ENCODE results near the gene WDR93.
"Not testable (repeated sequence)": the region's sequence is repeated elsewhere in the genome, so short reads cannot be mapped to it uniquely, and the experiment has no call there.

Gene WDR93

DNA sequence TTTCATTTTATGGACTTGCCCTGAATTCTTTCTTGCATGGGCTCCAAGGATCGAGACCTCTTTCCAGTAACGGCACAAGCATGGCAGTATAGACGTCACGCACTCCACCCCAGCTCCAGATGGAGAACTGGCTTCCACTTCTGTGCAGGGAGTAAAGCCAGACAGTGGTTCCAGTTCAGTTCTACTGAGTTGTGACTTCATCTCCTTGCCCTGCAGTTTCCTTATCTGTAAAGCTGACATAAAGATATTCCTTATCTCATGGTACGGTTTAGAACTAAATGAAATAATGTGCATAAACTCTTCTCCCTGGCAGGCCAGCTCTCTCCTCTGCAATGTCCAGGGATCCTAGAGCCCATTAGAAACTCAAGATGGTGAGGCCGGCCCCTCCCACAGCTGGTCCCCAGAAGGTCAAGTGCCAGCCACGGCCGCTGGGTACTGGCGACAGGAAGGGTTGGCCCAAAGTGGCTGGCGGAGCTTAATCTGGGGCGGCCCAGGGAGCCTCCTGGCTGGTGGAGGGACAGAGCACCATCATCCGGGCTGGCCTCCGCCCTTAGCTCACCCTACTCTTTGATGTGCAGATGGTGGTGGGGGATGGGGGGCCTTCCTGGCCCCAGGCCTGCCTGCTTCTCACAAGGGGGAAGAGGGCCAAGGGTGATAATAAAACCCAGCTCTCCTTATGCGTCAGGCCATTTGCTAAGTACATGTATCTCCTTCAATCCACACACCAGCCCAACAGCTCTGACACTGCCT lies 92.7 kb downstream of the WDR93 start:
- Histone ChIP-seq H3K4me3 (ENCODE audit: low read length) (no peak overlapping the region), H3K9ac (ENCODE audit: low read length) (no peak overlapping the region), H3K36me3 (ENCODE audit: control insufficient read depth, insufficient read depth, low read length) (no peaks in the 10 kb centered on the region), H3K4me1 (ENCODE audit: control insufficient read depth, insufficient read depth, low read length) (no peaks in the 10 kb centered on the region), H3K27me3 (ENCODE audit: control insufficient read depth, insufficient read depth, low read length) (no peaks in the 10 kb centered on the region), H3K27ac (ENCODE audit: low read depth, low read length) (no peak overlapping the region)

DNA sequence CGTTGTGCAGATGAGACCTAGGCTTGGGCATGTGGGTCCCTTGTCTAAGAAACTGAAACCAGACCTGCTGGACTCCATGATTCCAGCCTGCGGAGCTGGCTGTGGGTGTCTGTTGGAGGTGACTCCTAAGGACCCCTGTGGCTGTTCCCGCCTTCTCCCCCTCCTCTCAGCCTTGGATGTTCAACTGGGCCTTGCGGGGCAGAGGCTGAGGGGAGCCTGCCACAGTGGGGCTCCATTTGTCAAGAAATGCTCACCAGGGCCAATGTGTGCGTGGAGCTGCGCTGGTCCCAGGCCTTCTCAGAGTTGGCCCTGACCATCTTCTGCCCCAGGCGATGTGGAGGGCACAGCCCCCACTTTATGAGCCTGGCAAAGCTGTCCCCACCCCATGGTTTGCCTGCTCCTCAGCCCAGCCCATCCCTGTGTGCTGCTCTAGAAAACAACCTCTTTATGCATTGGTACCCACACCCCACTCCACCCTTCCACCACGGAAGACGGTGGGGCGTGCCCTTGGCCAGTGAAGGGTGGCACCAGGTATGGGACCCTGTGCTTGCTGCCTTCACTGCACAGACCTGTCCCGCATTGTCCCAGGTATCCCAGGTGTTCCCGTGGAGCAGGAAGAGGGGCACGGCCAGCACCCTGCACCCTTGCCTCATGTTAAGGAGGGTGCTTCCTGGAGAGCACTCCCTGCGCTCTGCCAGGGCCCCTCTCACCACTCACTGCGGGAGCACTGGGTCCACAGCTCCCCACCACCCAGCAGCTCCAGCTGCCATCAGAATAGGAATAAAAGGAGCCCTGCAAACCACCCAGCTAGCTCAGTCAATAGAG lies 93.5 kb downstream of the WDR93 start:
- Histone ChIP-seq H3K36me3 (ENCODE audit: control insufficient read depth, insufficient read depth, low read length) (no peaks in the 10 kb centered on the region), H3K4me3 (ENCODE audit: low read length) (no peak overlapping the region), H3K27ac (ENCODE audit: low read depth, low read length) (no peak overlapping the region), H3K9ac (ENCODE audit: low read length) (no peak overlapping the region), H3K4me1 (ENCODE audit: control insufficient read depth, insufficient read depth, low read length) (no peaks in the 10 kb centered on the region), H3K27me3 (ENCODE audit: control insufficient read depth, insufficient read depth, low read length) (no peaks in the 10 kb centered on the region)

DNA sequence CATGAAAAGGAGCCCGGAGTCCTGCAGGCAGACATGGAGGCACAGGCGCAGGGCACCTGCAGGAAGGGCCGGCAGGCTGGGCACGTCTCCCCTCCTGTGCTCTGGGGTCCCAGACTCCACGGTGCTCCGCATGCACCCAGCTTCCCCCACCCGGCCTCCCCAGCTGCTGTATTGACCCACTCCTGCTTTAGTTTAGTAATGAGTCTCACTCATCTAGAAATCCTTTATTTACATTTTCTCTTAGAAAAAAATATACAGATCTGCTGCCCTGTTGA lies 94.0 kb downstream of the WDR93 start:
- Histone ChIP-seq H3K36me3 (ENCODE audit: control insufficient read depth, insufficient read depth, low read length) (no peaks in the 10 kb centered on the region), H3K4me3 (ENCODE audit: low read length) (no peak overlapping the region), H3K4me1 (ENCODE audit: control insufficient read depth, insufficient read depth, low read length) (no peaks in the 10 kb centered on the region), H3K27ac (ENCODE audit: low read depth, low read length) (no peak overlapping the region), H3K9ac (ENCODE audit: low read length) (no peak overlapping the region), H3K27me3 (ENCODE audit: control insufficient read depth, insufficient read depth, low read length) (no peaks in the 10 kb centered on the region)

DNA sequence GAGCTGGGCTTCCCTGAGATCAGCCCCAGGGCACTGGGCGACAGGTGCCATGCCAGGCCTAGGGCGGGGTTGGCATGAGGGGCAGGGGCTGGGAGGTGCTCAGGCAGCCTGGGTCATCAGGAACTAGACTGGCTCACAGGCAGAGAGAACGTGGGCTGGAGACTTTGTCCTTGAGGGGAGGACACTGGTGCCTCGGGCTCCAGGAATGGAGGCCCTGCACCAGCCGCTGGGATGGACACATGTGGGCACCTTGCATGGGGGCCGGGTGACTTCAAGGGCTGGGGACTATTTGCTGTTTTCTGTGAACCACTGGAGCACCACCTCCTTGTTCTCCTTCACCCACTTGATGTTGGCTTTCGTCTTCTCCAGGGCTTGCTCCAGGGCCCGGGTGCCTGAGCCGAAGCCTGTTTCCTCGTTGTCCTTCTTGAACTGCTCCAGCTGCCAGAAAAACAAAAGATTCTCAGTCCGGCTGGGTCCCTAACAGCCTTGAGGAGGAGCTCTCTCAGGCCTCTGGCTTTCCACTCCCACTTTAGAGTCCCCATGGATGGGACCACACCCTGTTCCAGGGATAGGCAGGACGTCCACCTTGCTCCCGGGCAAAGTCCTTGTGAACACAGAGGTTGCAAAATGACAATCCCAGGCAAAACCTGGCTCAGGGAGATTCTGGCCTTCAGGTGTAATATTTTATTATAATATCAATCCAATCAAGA lies 94.6 kb downstream of the WDR93 start:
- no peak overlapping the region for H3K4me3 ChIP-seq (ENCODE audit: low read length)
- H3K4me1 ChIP-seq (ENCODE audit: control insufficient read depth, insufficient read depth, low read length): no peaks in the 10 kb centered on the region
- no peaks in the 10 kb centered on the region for H3K27me3 ChIP-seq (ENCODE audit: control insufficient read depth, insufficient read depth, low read length)
- no peak overlapping the region for H3K9ac ChIP-seq (ENCODE audit: low read length)
- no peak overlapping the region for H3K27ac ChIP-seq (ENCODE audit: low read depth, low read length)
- H3K36me3 ChIP-seq (ENCODE audit: control insufficient read depth, insufficient read depth, low read length): no peaks in the 10 kb centered on the region

DNA sequence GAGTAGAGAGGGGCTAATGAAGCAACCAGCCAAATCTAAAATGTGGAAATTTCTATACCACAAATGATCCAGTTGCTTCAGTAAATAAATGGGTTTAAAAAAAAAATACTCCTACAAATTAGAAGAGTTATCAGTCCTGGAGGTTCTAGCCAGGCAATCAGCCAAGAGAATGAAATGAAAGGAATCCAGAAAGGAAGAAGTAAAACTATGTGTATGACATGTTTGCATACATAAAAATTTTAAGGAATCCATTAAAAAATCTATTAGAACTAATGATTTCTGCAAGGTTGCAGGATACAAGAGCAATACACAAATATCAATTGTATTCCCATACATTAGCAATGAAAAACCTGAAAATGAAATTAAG lies 95.1 kb downstream of the WDR93 start:
- Histone ChIP-seq H3K36me3 (ENCODE audit: control insufficient read depth, insufficient read depth, low read length) (no peaks in the 10 kb centered on the region), H3K9ac (ENCODE audit: low read length) (no peak overlapping the region), H3K27ac (ENCODE audit: low read depth, low read length) (no peak overlapping the region), H3K27me3 (ENCODE audit: control insufficient read depth, insufficient read depth, low read length) (no peaks in the 10 kb centered on the region), H3K4me1 (ENCODE audit: control insufficient read depth, insufficient read depth, low read length) (no peaks in the 10 kb centered on the region), H3K4me3 (ENCODE audit: low read length) (no peak overlapping the region)

DNA sequence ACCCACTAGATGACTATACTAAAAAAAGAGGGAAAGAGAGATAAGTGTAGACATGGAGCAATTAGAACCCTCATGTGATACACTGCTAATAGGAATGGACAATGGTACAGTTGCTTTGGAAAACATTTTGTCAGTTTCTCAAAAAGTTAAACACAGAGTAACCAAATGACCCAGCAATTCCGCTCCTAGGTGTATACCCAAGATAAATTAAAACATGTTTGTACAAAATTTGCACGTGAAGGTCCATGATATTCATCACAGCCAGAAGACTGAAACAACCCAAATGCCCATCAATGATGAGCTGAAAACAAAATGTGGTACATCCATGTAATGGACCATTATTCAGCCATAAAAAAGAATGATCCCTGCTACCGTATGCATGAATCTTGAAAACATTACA lies 97.3 kb downstream of the WDR93 start:
- H3K27ac ChIP-seq (ENCODE audit: low read depth, low read length): no peak overlapping the region
- H3K9ac ChIP-seq (ENCODE audit: low read length): no peak overlapping the region
- H3K4me3 ChIP-seq (ENCODE audit: low read length): no peak overlapping the region
- H3K4me1 ChIP-seq (ENCODE audit: control insufficient read depth, insufficient read depth, low read length): no peaks in the 10 kb centered on the region
- H3K36me3 ChIP-seq (ENCODE audit: control insufficient read depth, insufficient read depth, low read length): no peaks in the 10 kb centered on the region
- H3K27me3 ChIP-seq (ENCODE audit: control insufficient read depth, insufficient read depth, low read length): no peaks in the 10 kb centered on the region

DNA sequence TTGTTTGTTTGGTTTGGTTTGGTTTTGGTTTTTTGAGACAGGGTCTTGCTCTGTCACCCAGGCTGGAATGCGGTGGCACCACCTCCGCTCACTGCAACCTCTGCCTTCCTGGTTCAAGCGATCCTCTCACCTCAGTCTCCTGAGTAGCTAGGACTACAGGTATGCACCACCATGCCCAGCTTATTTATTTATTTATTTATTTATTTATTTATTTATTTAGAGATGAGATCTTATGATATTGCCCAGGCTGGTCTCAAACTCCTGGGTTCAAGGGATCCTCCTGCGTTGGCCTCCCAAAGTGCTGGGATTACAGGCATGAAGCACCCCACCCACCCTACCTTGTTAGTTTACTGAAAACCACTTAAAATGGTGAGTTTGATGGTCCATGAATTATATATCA lies 98.0 kb downstream of the WDR93 start:
- not testable (repeated sequence) for H3K9ac ChIP-seq (ENCODE audit: low read length); H3K36me3 ChIP-seq (ENCODE audit: control insufficient read depth, insufficient read depth, low read length); H3K4me1 ChIP-seq (ENCODE audit: control insufficient read depth, insufficient read depth, low read length); H3K27me3 ChIP-seq (ENCODE audit: control insufficient read depth, insufficient read depth, low read length); H3K27ac ChIP-seq (ENCODE audit: low read depth, low read length); H3K4me3 ChIP-seq (ENCODE audit: low read length)

DNA sequence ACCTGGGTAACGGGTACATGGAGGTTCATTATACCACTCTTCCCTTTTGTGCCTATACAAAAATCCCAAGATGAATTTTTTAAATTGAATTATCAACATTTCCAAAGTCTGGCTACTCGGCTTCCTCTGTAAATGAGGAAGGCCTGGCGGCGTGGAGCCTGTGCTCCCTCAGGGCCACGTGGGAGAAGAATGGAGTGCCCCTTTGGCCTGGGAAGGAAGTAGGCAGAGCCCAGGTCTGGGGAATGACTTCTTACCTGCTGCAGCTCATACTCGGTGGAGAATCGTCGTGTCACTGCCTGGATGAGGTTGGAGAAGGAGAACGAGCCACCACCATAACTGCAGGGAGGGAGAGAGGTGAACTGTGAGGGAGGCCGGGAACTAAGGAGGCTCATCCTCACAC lies 99.6 kb downstream of the WDR93 start:
- Histone ChIP-seq H3K36me3 (ENCODE audit: control insufficient read depth, insufficient read depth, low read length) (no peaks in the 10 kb centered on the region), H3K27ac (ENCODE audit: low read depth, low read length) (no peak overlapping the region), H3K4me1 (ENCODE audit: control insufficient read depth, insufficient read depth, low read length) (no peaks in the 10 kb centered on the region), H3K9ac (ENCODE audit: low read length) (no peak overlapping the region), H3K4me3 (ENCODE audit: low read length) (no peak overlapping the region), H3K27me3 (ENCODE audit: control insufficient read depth, insufficient read depth, low read length) (no peaks in the 10 kb centered on the region)

DNA sequence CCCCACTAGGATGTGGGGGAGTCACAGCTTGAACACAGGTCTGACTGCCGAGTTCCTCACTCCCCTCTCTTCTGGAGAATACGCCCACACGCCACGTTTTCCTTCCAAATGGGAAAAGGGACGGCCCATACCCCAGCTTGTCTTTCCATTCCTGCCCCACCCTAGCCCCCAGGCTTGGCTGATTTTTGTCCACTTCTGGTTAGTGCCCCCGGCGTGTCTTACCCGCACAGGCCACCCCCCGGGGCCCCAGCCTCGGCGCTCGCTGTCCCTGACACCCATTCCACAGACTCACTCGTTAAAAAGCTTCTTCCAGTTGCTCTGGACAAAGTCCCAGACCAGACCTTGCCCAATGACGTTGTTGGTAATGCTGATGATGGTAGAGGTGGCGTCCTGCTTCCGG lies 100.0 kb downstream of the WDR93 start:
- H3K4me1 ChIP-seq (ENCODE audit: control insufficient read depth, insufficient read depth, low read length): no peaks in the 10 kb centered on the region
- no peak overlapping the region for H3K4me3 ChIP-seq (ENCODE audit: low read length)
- no peaks in the 10 kb centered on the region for H3K27me3 ChIP-seq (ENCODE audit: control insufficient read depth, insufficient read depth, low read length)
- H3K27ac ChIP-seq (ENCODE audit: low read depth, low read length): no peak overlapping the region
- no peaks in the 10 kb centered on the region for H3K36me3 ChIP-seq (ENCODE audit: control insufficient read depth, insufficient read depth, low read length)
- no peak overlapping the region for H3K9ac ChIP-seq (ENCODE audit: low read length)

DNA sequence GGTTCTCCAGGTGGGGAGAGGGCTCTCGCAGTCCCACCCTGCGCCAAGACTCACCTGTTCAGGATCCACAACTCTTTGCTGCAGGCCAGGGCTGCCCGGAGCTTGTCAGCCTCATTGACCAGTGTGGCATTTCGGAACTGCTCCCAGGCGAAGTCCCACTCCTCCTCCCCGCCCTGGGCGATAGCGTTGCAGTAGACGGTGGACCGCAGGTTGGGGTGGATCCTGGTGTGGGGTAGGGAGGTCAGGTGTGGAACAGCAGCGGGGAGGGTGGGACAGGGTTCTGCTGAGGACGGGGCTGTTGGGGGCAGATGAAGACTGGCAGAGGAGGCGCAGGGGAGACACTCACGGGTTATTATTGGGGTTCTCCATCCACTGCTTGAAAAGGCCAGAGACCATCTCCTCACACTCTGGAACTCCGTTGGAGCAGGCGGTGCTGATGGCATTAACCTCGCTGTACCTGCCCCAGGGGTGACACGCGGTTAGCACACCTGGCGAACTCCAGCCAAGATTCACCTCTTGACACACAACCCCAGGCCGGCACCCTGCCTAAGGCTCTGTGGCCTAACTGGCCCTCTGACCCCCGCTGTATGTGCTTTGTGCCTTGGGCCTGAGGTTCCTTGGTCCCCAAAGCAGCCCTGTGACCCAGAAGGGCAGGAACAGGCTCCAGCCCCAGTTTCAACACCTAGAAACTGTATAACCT lies 101.6 kb downstream of the WDR93 start:
- Histone ChIP-seq H3K4me3 (ENCODE audit: low read length) (no peak overlapping the region), H3K9ac (ENCODE audit: low read length) (no peak overlapping the region), H3K36me3 (ENCODE audit: control insufficient read depth, insufficient read depth, low read length) (no peaks in the 10 kb centered on the region), H3K4me1 (ENCODE audit: control insufficient read depth, insufficient read depth, low read length) (no peaks in the 10 kb centered on the region), H3K27me3 (ENCODE audit: control insufficient read depth, insufficient read depth, low read length) (no peaks in the 10 kb centered on the region), H3K27ac (ENCODE audit: low read depth, low read length) (no peak overlapping the region)

All from rectal smooth muscle tissue (tissue), 1 donor.